Measurements from ENCODE around the gene CATSPERZ. TPM values are rescaled to one million over a fixed set of nuclear protein-coding genes. Genes with fewer than 3 reads are reported as not detected.

CATSPERZ gene
- total RNA-seq, 1 donor from 2014 or later = not detected

GRCh38 chr11:64317961-64318765 lies 18.0 kb downstream of the CATSPERZ start, which contains the start of gene PRDX5:
TSS of gene PRDX5 (plus strand) at chr11:64318121. CDS start at chr11:64318216, 95 bp downstream.
- Mint-ChIP-seq H3K27me3 (no peaks in the 10 kb centered on the region), H3K27ac (peak within 1 kb of the TSS; percentile 99), H3K9me3 (no peaks in the 10 kb centered on the region), H3K36me3 (ENCODE audit: low read depth) (peaks cover 50% of the 10 kb centered on the region), H3K4me3 (peak within 1 kb of the TSS; percentile 94), H3K4me1 (peaks cover 23% of the 10 kb centered on the region)
- peak; percentile 91 for DNase-seq
- ATAC-seq (ENCODE audit: low read depth) = peak; percentile 81
- TF ChIP-seq, protein P1, sequence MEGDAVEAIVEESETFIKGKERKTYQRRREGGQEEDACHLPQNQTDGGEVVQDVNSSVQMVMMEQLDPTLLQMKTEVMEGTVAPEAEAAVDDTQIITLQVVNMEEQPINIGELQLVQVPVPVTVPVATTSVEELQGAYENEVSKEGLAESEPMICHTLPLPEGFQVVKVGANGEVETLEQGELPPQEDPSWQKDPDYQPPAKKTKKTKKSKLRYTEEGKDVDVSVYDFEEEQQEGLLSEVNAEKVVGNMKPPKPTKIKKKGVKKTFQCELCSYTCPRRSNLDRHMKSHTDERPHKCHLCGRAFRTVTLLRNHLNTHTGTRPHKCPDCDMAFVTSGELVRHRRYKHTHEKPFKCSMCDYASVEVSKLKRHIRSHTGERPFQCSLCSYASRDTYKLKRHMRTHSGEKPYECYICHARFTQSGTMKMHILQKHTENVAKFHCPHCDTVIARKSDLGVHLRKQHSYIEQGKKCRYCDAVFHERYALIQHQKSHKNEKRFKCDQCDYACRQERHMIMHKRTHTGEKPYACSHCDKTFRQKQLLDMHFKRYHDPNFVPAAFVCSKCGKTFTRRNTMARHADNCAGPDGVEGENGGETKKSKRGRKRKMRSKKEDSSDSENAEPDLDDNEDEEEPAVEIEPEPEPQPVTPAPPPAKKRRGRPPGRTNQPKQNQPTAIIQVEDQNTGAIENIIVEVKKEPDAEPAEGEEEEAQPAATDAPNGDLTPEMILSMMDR (IDR thresholded peaks at IDR 0.05) = no peak
- intact Hi-C loops (cut with micrococcal nuclease) = loop anchor here (1.0 to 5.0 kb wide), 14 partner anchors 13 to 424 kb away; partner anchors contain the start of genes CCDC88B, DNAJC4, ESRRA and GPR137
- POLR2A ChIA-PET = interaction anchor here (0.5 to 4.9 kb wide), 47 partner anchors 9 to 1950 kb away, joined by 3 to 94 read pairs (median 5); partner anchors contain the start of genes C11orf98, CCDC88B, CSKMT and ESRRA
- CTCF ChIA-PET = interaction anchor here (0.8 to 4.2 kb wide), 22 partner anchors 9 to 406 kb away, joined by 3 to 138 read pairs (median 7); partner anchors contain the start of genes BAD, CATSPERZ, CCDC88B and ESRRA

- DNase-seq = no peak
- H3K9me3 Mint-ChIP-seq = no peaks in the 10 kb centered on the region
- H3K27me3 Mint-ChIP-seq = no peaks in the 10 kb centered on the region
- H3K4me1 Mint-ChIP-seq = peaks cover 23% of the 10 kb centered on the region
- intact Hi-C loops (cut with micrococcal nuclease) = loop anchor here (1.0 to 5.0 kb wide), 9 partner anchors 12 to 423 kb away; partner anchors contain the start of genes CCDC88B, DNAJC4, NAA40 and NRXN2
- H3K27ac Mint-ChIP-seq = peak overlapping the region; percentile 99
- H3K4me3 Mint-ChIP-seq = peak overlapping the region; percentile 94
- peaks cover 45% of the 10 kb centered on the region for H3K36me3 Mint-ChIP-seq (ENCODE audit: low read depth)
- TF ChIP-seq, protein P1 (IDR thresholded peaks at IDR 0.05) = no peak
- POLR2A ChIA-PET = interaction anchor here (0.6 to 4.9 kb wide), 15 partner anchors 12 to 1352 kb away, joined by 3 to 94 read pairs (median 8); partner anchors contain the start of genes CCDC88B, ESRRA and FERMT3
- no peak for ATAC-seq (ENCODE audit: low read depth)
- CTCF ChIA-PET = interaction anchor here (1.0 to 4.2 kb wide), 7 partner anchors 12 to 370 kb away, joined by 3 to 138 read pairs (median 27); partner anchors contain the start of gene ESRRA
Observed at GRCh38 chr11:64318766-64319761, 18.9 kb downstream of the CATSPERZ start.

DNA sequence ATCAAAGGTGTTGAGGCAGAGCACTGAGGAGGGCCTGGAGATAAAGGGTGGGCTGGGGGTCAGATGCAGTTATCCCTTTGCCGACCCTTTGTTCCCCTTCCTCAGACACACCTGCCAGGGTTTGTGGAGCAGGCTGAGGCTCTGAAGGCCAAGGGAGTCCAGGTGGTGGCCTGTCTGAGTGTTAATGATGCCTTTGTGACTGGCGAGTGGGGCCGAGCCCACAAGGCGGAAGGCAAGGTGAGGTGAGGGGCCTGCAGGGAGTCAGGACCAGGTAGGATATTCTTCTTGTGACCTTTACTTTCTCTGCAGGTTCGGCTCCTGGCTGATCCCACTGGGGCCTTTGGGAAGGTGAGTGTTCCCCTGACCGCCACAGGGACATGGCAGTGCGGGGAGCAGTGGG lies 20.4 kb downstream of the CATSPERZ start:
- Mint-ChIP-seq H3K9me3 (no peaks in the 10 kb centered on the region), H3K36me3 (ENCODE audit: low read depth) (peaks cover 35% of the 10 kb centered on the region), H3K27ac (peak overlapping the region; percentile 30), H3K4me3 (no peak overlapping the region), H3K4me1 (peaks cover 23% of the 10 kb centered on the region), H3K27me3 (no peaks in the 10 kb centered on the region)
- CTCF ChIA-PET = interaction anchor here (1.0 kb wide), 1 partner anchor 34 kb away, joined by 3 read pairs; no protein-coding TSS in a partner anchor
- POLR2A ChIA-PET = interaction anchor here (1.3 to 4.9 kb wide), 2 partner anchors 11 to 15 kb away, joined by 3 to 77 read pairs; no protein-coding TSS in a partner anchor
- DNase-seq = no peak
- TF ChIP-seq, protein P1 (IDR thresholded peaks at IDR 0.05) = no peak
- ATAC-seq (ENCODE audit: low read depth) = no peak
- intact Hi-C loops (cut with micrococcal nuclease) = no loop called here

DNA sequence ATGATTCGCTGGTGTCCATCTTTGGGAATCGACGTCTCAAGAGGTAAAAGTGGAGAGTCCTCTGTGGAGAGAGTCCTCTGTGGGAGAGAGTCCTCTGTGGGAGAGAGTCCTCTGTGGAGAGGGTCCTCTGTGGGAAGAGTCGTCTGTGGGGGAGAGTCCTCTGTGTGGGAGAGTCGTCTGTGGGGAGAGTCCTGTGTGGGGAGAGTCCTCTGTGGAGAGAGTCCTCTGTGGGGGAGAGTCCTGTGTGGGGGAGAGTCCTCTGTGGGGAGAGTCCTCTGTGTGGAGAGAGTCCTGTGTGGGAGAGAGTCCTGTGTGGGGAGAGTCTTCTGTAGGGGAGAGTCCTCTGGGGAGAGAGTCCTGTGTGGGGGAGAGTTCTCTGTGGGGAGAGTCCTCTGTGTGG lies 20.9 kb downstream of the CATSPERZ start:
- ChIA-PET POLR2A (no interaction called here), CTCF (no interaction called here)
- H3K4me3 Mint-ChIP-seq = no peak overlapping the region
- H3K9me3 Mint-ChIP-seq = no peaks in the 10 kb centered on the region
- ATAC-seq (ENCODE audit: low read depth) (no peak), DNase-seq (no peak)
- peaks cover 23% of the 10 kb centered on the region for H3K4me1 Mint-ChIP-seq
- TF ChIP-seq, protein P1 (IDR thresholded peaks at IDR 0.05) = no peak
- peak overlapping the region; percentile 19 for H3K27ac Mint-ChIP-seq
- H3K36me3 Mint-ChIP-seq (ENCODE audit: low read depth) = peaks cover 35% of the 10 kb centered on the region
- no peaks in the 10 kb centered on the region for H3K27me3 Mint-ChIP-seq
- intact Hi-C loops (cut with micrococcal nuclease) = no loop called here

Measured in activated B cell treated with CpG ODN at 0.5 μM for 24 hours (primary cell).